ENCODE results near the gene MLXIP. TPM values are rescaled to one million over a fixed set of nuclear protein-coding genes. Genes with fewer than 3 reads are reported as not detected.

The MLXIP gene
- total and polyA plus RNA-seq, 9 of the 15 experiments (the other 6 are each of a cell fraction or from before 2014, with no cell fraction given): 2.2 to 66.3 (median 18.1) TPM

DNA sequence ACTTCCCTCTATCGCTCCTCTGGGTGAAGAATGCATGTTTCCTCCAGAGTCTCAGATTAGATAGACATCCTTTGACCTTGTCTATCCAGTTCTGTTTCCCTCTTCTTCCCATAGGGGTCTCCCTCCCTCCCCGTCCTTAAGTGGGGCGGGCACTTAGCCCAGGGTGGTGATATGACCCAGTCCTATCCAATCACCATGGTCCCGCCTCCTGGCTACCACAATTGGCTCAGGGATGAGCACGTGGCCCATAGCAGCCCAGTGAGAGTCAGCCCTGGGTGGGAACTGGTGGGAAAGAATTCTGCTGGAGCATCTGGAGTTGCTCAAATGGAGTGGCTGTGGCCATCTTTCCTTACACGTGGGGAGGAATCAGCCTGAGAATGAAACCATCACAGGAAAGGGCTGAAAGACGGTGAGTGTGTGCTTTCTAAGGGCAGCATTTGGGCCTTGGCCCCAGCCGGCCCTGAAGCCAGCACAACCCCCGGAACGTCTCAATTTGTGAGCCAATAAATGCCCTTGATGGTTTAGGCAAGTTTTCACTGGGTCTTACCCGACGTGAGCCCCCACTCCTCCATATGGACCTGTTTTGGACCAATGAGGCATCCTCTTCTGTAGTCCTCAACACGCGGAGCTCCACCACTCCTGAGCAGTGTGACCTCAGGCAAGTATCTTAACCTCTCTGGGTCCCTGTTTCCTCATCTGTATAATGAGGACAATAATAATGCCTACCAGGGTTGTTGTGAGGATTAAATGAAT lies 14.4 kb upstream of the MLXIP start (continued):
- TF ChIP-seq, protein P1, sequence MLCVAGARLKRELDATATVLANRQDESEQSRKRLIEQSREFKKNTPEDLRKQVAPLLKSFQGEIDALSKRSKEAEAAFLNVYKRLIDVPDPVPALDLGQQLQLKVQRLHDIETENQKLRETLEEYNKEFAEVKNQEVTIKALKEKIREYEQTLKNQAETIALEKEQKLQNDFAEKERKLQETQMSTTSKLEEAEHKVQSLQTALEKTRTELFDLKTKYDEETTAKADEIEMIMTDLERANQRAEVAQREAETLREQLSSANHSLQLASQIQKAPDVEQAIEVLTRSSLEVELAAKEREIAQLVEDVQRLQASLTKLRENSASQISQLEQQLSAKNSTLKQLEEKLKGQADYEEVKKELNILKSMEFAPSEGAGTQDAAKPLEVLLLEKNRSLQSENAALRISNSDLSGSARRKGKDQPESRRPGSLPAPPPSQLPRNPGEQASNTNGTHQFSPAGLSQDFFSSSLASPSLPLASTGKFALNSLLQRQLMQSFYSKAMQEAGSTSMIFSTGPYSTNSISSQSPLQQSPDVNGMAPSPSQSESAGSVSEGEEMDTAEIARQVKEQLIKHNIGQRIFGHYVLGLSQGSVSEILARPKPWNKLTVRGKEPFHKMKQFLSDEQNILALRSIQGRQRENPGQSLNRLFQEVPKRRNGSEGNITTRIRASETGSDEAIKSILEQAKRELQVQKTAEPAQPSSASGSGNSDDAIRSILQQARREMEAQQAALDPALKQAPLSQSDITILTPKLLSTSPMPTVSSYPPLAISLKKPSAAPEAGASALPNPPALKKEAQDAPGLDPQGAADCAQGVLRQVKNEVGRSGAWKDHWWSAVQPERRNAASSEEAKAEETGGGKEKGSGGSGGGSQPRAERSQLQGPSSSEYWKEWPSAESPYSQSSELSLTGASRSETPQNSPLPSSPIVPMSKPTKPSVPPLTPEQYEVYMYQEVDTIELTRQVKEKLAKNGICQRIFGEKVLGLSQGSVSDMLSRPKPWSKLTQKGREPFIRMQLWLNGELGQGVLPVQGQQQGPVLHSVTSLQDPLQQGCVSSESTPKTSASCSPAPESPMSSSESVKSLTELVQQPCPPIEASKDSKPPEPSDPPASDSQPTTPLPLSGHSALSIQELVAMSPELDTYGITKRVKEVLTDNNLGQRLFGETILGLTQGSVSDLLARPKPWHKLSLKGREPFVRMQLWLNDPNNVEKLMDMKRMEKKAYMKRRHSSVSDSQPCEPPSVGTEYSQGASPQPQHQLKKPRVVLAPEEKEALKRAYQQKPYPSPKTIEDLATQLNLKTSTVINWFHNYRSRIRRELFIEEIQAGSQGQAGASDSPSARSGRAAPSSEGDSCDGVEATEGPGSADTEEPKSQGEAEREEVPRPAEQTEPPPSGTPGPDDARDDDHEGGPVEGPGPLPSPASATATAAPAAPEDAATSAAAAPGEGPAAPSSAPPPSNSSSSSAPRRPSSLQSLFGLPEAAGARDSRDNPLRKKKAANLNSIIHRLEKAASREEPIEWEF (CRISPR knock-in tag; IDR thresholded peaks at IDR 0.05): peak; percentile 97
- TF ChIP-seq, protein P2, sequence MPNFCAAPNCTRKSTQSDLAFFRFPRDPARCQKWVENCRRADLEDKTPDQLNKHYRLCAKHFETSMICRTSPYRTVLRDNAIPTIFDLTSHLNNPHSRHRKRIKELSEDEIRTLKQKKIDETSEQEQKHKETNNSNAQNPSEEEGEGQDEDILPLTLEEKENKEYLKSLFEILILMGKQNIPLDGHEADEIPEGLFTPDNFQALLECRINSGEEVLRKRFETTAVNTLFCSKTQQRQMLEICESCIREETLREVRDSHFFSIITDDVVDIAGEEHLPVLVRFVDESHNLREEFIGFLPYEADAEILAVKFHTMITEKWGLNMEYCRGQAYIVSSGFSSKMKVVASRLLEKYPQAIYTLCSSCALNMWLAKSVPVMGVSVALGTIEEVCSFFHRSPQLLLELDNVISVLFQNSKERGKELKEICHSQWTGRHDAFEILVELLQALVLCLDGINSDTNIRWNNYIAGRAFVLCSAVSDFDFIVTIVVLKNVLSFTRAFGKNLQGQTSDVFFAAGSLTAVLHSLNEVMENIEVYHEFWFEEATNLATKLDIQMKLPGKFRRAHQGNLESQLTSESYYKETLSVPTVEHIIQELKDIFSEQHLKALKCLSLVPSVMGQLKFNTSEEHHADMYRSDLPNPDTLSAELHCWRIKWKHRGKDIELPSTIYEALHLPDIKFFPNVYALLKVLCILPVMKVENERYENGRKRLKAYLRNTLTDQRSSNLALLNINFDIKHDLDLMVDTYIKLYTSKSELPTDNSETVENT (CRISPR knock-in tag; IDR thresholded peaks at IDR 0.05): peak; percentile 57; the same call in 1 of the 2 replicates
- TF ChIP-seq, protein P3, sequence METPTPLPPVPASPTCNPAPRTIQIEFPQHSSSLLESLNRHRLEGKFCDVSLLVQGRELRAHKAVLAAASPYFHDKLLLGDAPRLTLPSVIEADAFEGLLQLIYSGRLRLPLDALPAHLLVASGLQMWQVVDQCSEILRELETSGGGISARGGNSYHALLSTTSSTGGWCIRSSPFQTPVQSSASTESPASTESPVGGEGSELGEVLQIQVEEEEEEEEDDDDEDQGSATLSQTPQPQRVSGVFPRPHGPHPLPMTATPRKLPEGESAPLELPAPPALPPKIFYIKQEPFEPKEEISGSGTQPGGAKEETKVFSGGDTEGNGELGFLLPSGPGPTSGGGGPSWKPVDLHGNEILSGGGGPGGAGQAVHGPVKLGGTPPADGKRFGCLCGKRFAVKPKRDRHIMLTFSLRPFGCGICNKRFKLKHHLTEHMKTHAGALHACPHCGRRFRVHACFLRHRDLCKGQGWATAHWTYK (CRISPR knock-in tag; IDR thresholded peaks at IDR 0.05): peak; percentile 93
- no peak for TF ChIP-seq HSF4 (CRISPR knock-in tag; IDR thresholded peaks at IDR 0.05; ENCODE audit: borderline replicate concordance)
- TF ChIP-seq, protein P4, sequence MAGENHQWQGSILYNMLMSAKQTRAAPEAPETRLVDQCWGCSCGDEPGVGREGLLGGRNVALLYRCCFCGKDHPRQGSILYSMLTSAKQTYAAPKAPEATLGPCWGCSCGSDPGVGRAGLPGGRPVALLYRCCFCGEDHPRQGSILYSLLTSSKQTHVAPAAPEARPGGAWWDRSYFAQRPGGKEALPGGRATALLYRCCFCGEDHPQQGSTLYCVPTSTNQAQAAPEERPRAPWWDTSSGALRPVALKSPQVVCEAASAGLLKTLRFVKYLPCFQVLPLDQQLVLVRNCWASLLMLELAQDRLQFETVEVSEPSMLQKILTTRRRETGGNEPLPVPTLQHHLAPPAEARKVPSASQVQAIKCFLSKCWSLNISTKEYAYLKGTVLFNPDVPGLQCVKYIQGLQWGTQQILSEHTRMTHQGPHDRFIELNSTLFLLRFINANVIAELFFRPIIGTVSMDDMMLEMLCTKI (IDR thresholded peaks at IDR 0.05; ENCODE audit: partially characterized antibody): no peak
- no peak for TF ChIP-seq PPARD (CRISPR knock-in tag; IDR thresholded peaks at IDR 0.05)
- peak; percentile 70 for TF ChIP-seq SP2 (IDR thresholded peaks at IDR 0.05; ENCODE audit: extremely low read depth, low read depth, low read length, poor library complexity, severe bottlenecking)
- peak; percentile 81; the same call in 1 of the 2 replicates for TF ChIP-seq ELF4 (CRISPR knock-in tag; IDR thresholded peaks at IDR 0.05)
- TF ChIP-seq, protein P5, sequence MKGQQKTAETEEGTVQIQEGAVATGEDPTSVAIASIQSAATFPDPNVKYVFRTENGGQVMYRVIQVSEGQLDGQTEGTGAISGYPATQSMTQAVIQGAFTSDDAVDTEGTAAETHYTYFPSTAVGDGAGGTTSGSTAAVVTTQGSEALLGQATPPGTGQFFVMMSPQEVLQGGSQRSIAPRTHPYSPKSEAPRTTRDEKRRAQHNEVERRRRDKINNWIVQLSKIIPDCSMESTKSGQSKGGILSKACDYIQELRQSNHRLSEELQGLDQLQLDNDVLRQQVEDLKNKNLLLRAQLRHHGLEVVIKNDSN (CRISPR knock-in tag; IDR thresholded peaks at IDR 0.05): peak; percentile 100
- TF ChIP-seq, protein P6, sequence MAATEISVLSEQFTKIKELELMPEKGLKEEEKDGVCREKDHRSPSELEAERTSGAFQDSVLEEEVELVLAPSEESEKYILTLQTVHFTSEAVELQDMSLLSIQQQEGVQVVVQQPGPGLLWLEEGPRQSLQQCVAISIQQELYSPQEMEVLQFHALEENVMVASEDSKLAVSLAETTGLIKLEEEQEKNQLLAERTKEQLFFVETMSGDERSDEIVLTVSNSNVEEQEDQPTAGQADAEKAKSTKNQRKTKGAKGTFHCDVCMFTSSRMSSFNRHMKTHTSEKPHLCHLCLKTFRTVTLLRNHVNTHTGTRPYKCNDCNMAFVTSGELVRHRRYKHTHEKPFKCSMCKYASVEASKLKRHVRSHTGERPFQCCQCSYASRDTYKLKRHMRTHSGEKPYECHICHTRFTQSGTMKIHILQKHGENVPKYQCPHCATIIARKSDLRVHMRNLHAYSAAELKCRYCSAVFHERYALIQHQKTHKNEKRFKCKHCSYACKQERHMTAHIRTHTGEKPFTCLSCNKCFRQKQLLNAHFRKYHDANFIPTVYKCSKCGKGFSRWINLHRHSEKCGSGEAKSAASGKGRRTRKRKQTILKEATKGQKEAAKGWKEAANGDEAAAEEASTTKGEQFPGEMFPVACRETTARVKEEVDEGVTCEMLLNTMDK (IDR thresholded peaks at IDR 0.05; ENCODE audit: borderline replicate concordance, insufficient read depth, low read depth, low read length, poor library complexity, severe bottlenecking): peak; percentile 98

Data from K562 (cell line).